Tibial artery (tissue), 4 donors: ENCODE results near the gene SETBP1.

Source experiments
- DNase-seq, 2 donors: peaks; one replicate each; pipeline ENCODE4 v3.0.0-alpha.2; 2019
- H3K27ac ChIP-seq, 2 donors: fragments of 200-600 bp; sonication (generic) in 1 of 2; 1 replicate in 1 of 2; 2 replicates in 1 of 2; pipeline ENCODE4 v1.5.1; 2018 to 2019; ENCODE audit warnings: mild to moderate bottlenecking in 1 of 2
- H3K27me3 ChIP-seq, 2 donors: fragments of 200-600 bp; sonication (generic) in 1 of 2; one replicate each; pipeline versions ENCODE4 v1.5.1 to v1.6.0; 2016 to 2019
- H3K36me3 ChIP-seq, 3 donors: fragments of 200-600 bp; sonication (generic) in 2 of 3; one replicate each; pipeline ENCODE4 v1.5.1; 2016 to 2019; ENCODE audit warnings: mild to moderate bottlenecking in 2 of 3
- H3K4me1 ChIP-seq, 4 donors: fragments of 200-600 bp; sonication (generic) in 2 of 4; 1 replicate in 3 of 4; 2 replicates in 1 of 4; pipeline ENCODE4 v1.5.1; 2016 to 2019
- H3K4me3 ChIP-seq, 2 donors: fragments of 200-600 bp; sonication (generic) in 1 of 2; 1 replicate in 1 of 2; 2 replicates in 1 of 2; pipeline ENCODE4 v1.5.1; 2018 to 2019; ENCODE audit warnings: mild to moderate bottlenecking in 2 of 2
- H3K9me3 ChIP-seq, 3 donors: fragments of 200-600 bp; sonication (generic) in 1 of 3; one replicate each; pipeline ENCODE4 v1.5.1; 2016 to 2019
- CTCF ChIP-seq, 2 experiments: fragments of 200-600 bp in 1 of 2; fragments of 450-650 bp in 1 of 2; IDR thresholded peaks; one replicate each; pipeline ENCODE4 v1.5.1; 2017 to 2019; ENCODE audit warnings: antibody characterized with exemption in 2 of 2, mild to moderate bottlenecking in 1 of 2, moderate library complexity in 1 of 2
- intact Hi-C: fragments of 100-400 bp; cut with DNase I; formaldehyde crosslinking; loops from one replicate; pipeline ENCODE4 v1.15.0; 2023; ENCODE audit warnings: low total_unique reads

Gene SETBP1

DNA sequence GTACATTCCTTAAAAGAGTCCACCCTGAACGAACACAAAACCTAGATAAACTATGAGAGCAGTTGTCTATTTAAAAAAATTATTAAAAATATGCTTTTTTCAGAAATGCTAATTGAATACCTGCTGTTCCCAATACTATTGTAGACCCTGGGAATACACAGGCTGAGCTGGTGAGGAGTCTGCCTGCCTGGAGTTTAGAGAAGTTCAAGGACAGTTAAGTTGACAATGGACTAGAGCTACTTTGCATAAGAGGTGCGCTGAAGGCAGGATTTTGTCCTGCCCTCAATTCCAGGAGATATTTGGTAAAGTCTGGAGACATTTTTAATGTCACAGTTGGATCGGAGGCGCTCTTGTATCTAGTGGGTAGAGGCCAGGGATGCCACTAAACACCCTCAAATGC is 110.2 kb downstream of the SETBP1 start:
- peaks cover 0 to 81% (median 42%) of the 10 kb centered on the region in 4 donors for H3K4me1 ChIP-seq
- TF ChIP-seq CTCF (IDR thresholded peaks at IDR 0.05) = no peak

DNA sequence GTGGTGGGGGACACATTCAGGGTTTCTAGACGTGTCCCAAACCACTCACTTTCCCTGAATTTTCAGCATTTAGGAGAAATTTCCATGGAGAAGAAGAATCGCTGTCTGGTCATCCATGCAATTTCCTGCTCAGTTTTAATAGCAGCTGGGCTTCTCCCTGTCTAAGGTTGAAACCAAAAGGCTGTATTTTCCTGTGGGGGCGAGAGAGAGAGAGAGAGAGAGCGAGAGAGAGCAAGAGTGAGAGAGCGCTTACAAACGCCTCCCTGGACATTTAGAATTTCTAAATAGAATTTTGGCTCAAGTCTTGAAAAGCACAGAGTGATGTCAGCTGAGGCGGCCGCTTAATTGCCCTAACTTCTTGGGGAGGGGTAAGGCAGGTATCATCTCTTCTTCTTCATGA is 110.8 kb downstream of the SETBP1 start:
- no peak for TF ChIP-seq CTCF (IDR thresholded peaks at IDR 0.05)
- intact Hi-C loops = no loop called here
- DNase-seq = no peak
- Histone ChIP-seq H3K4me3 (peak overlapping the region in 1 of 2 donors; percentile 9), H3K27ac (peak overlapping the region; percentile 82), H3K9me3 (no peaks in the 10 kb centered on the region), H3K36me3 (no peaks in the 10 kb centered on the region), H3K4me1 (peaks cover 0 to 75% (median 43%) of the 10 kb centered on the region in 4 donors), H3K27me3 (no peaks in the 10 kb centered on the region)

More for the DNA sequence above, 110.2 kb downstream of the SETBP1 start:
- no peak overlapping the region for H3K4me3 ChIP-seq
- intact Hi-C loops = no loop called here
- no peaks in the 10 kb centered on the region for H3K9me3 ChIP-seq
- DNase-seq = no peak
- peak overlapping the region; percentile 82 for H3K27ac ChIP-seq
- no peaks in the 10 kb centered on the region for H3K36me3 ChIP-seq
- no peaks in the 10 kb centered on the region for H3K27me3 ChIP-seq

DNA sequence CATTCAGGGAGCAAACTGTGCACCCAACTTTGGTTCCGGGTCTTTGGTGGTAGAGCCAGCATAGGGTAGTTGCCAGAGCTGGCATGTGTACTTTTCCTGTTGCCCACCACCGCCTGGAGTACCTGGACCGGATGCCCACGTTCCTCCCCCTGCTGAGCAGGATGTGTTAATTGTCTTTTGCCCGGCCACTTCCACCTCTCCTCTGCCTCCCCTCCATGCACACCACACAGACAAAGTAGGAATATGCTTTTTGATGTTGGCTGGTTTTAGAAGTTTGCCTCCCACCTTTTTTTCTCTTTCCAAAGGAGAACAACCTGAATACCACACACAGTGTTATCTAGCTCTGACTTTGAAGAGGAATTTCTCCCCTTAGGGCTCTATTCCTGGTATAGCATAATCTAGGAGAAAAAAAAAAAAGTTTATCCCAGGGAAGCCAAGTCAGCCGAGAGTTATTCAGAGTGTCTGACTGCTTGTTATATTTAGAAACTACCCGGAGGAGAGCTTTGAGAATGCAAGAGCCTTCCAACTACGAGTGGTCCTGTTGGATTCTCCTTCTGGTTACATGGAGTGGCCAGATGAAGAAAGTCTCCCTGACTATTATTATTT is 111.9 kb downstream of the SETBP1 start:
- Histone ChIP-seq H3K4me3 (no peak overlapping the region), H3K9me3 (no peaks in the 10 kb centered on the region), H3K36me3 (no peaks in the 10 kb centered on the region), H3K27ac (peak overlapping the region; percentile 82), H3K27me3 (no peaks in the 10 kb centered on the region), H3K4me1 (peaks cover 0 to 67% (median 44%) of the 10 kb centered on the region in 4 donors)
- intact Hi-C loops = no loop called here
- no peak for DNase-seq
- TF ChIP-seq CTCF (IDR thresholded peaks at IDR 0.05) = no peak

GRCh38 chr18:44793194-44793593 is 112.5 kb downstream of the SETBP1 start:
- H3K36me3 ChIP-seq = no peaks in the 10 kb centered on the region
- TF ChIP-seq CTCF (IDR thresholded peaks at IDR 0.05) = no peak
- H3K4me3 ChIP-seq = no peak overlapping the region
- no peak for DNase-seq
- H3K27ac ChIP-seq = peak overlapping the region; percentile 82
- no peaks in the 10 kb centered on the region for H3K27me3 ChIP-seq
- H3K9me3 ChIP-seq = no peaks in the 10 kb centered on the region
- intact Hi-C loops = no loop called here
- H3K4me1 ChIP-seq = peaks cover 0 to 66% (median 44%) of the 10 kb centered on the region in 4 donors

DNA sequence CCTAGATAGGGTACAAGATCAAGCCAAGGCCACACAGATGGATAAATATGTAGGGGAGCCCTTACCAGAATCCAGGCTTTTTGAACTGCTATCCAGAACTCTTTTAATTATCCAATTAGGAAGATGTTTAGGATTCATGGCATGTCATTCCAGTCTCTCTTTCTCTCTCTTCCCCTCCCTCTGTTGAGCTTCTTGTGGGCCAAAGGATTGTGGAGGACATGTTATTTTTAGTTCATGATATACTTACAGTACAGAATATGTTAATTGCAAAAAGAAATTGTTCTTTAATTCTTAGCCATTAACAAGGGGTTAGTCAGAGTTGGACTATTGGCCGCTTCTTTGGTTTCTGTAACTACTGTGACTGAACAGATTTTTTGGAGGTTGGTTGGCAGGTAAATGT is 113.0 kb downstream of the SETBP1 start:
- TF ChIP-seq CTCF (IDR thresholded peaks at IDR 0.05) = no peak
- no peaks in the 10 kb centered on the region for H3K27me3 ChIP-seq
- H3K36me3 ChIP-seq = no peaks in the 10 kb centered on the region
- peaks cover 0 to 66% (median 45%) of the 10 kb centered on the region in 4 donors for H3K4me1 ChIP-seq
- H3K4me3 ChIP-seq = no peak overlapping the region
- no peak for DNase-seq
- H3K9me3 ChIP-seq = no peaks in the 10 kb centered on the region
- H3K27ac ChIP-seq = peak overlapping the region; percentile 82
- intact Hi-C loops = no loop called here
